ENCODE measurements around the gene SPOPL.
A peak's percentile ranks its signal among the peaks of the same experiment; 100 is the strongest.
"Not testable (repeated sequence)": the region's sequence is repeated elsewhere in the genome, so short reads cannot be mapped to it uniquely, and the experiment has no call there.

Gene SPOPL

GRCh38 chr2:138523673-138524042 is 22.1 kb downstream of the SPOPL start:
- DNase-seq (ENCODE audit: low spot score) = not testable (repeated sequence)

GRCh38 chr2:138524353-138524752 is 22.8 kb downstream of the SPOPL start:
- not testable (repeated sequence) for DNase-seq (ENCODE audit: low spot score)

GRCh38 chr2:138531913-138532312 is 30.3 kb downstream of the SPOPL start:
- DNase-seq (ENCODE audit: low spot score) = no peak

GRCh38 chr2:138534791-138535190 is 33.2 kb downstream of the SPOPL start:
- no peak for DNase-seq (ENCODE audit: low spot score)

GRCh38 chr2:138536302-138536701 is 34.7 kb downstream of the SPOPL start:
- peak; percentile 51 for DNase-seq (ENCODE audit: low spot score)

GRCh38 chr2:138536740-138537139 is 35.2 kb downstream of the SPOPL start:
- no peak for DNase-seq (ENCODE audit: low spot score)

- DNase-seq (ENCODE audit: low spot score) = no peak
Observed at GRCh38 chr2:138537170-138537915, 35.8 kb downstream of the SPOPL start.

- DNase-seq (ENCODE audit: low spot score) = not testable (repeated sequence)
Observed at GRCh38 chr2:138544206-138544605, 42.6 kb downstream of the SPOPL start.

GRCh38 chr2:138548796-138549195 is 47.2 kb downstream of the SPOPL start:
- no peak for DNase-seq (ENCODE audit: low spot score)

GRCh38 chr2:138550172-138550571 is 48.6 kb downstream of the SPOPL start:
- no peak for DNase-seq (ENCODE audit: low spot score)

- no peak for DNase-seq (ENCODE audit: low spot score)
Observed at GRCh38 chr2:138550670-138551287, 49.2 kb downstream of the SPOPL start.

GRCh38 chr2:138554123-138554522 is 52.6 kb downstream of the SPOPL start:
- no peak for DNase-seq (ENCODE audit: low spot score)

GRCh38 chr2:138559641-138560040 is 58.1 kb downstream of the SPOPL start:
- no peak for DNase-seq (ENCODE audit: low spot score)

GRCh38 chr2:138564586-138565229 is 63.1 kb downstream of the SPOPL start:
- no peak for DNase-seq (ENCODE audit: low spot score)

GRCh38 chr2:138565230-138565598 is 63.6 kb downstream of the SPOPL start:
- no peak for DNase-seq (ENCODE audit: low spot score)

- no peak for DNase-seq (ENCODE audit: low spot score)
Observed at GRCh38 chr2:138572318-138572717, 70.7 kb downstream of the SPOPL start.

- DNase-seq (ENCODE audit: low spot score) = no peak
Observed at GRCh38 chr2:138577066-138577465, 75.5 kb downstream of the SPOPL start.

GRCh38 chr2:138579556-138579955 is 78.0 kb downstream of the SPOPL start:
- DNase-seq (ENCODE audit: low spot score) = no peak

- DNase-seq (ENCODE audit: low spot score) = no peak
Observed at GRCh38 chr2:138581909-138582308, 80.3 kb downstream of the SPOPL start.

- DNase-seq (ENCODE audit: low spot score) = no peak
Observed at GRCh38 chr2:138589663-138590062, 88.1 kb downstream of the SPOPL start.

GRCh38 chr2:138596403-138596802 is 94.8 kb downstream of the SPOPL start:
- no peak for DNase-seq (ENCODE audit: low spot score)

- no peak for DNase-seq (ENCODE audit: low spot score)
Observed at GRCh38 chr2:138600732-138601457, 99.3 kb downstream of the SPOPL start.
